ENCODE data around the gene DLX6.

DLX6 gene

DNA sequence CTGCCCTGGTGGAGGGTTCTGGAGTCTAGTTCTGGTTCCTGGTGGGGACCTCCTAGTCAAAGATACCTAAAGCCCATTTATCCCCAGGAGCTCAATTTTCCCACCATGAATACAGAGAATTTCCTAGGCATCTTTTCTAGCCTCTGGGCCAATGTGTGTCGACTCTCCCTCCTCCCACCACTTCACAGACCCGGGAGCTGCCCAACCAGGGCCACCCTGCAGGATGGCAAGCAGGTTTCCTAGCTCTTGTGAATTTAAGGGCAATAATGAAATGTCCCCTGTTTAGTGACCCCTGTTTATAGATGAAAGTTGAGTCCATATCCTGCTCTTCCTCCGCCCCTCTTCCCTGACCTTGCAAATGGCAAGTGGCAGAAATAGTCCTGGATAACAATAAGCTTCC is 9.9 kb downstream of the DLX6 start:
- TF ChIP-seq POLR2AphosphoS5 (IDR thresholded peaks at IDR 0.05; ENCODE audit: low read depth, low read length) (no peak), REST (IDR thresholded peaks at IDR 0.05; ENCODE audit: insufficient read depth in 1 of 2, low read depth in 2 of 2, low read length in 2 of 2) (no peak), SIN3A (IDR thresholded peaks at IDR 0.05; ENCODE audit: borderline replicate concordance, insufficient read depth, low read length) (no peak), TAF1 (IDR thresholded peaks at IDR 0.05; ENCODE audit: borderline replicate concordance, insufficient read depth, low read length) (no peak), FOXP2 (optimal IDR thresholded peaks at IDR 0.05; ENCODE audit: borderline replicate concordance, extremely low read depth, extremely low read length, insufficient read depth) (no peak)

GRCh38 chr7:97015756-97016380 is 10.5 kb downstream of the DLX6 start:
- TF ChIP-seq SIN3A (IDR thresholded peaks at IDR 0.05; ENCODE audit: borderline replicate concordance, insufficient read depth, low read length) (no peak), REST (IDR thresholded peaks at IDR 0.05; ENCODE audit: insufficient read depth in 1 of 2, low read depth in 2 of 2, low read length in 2 of 2) (no peak), FOXP2 (optimal IDR thresholded peaks at IDR 0.05; ENCODE audit: borderline replicate concordance, extremely low read depth, extremely low read length, insufficient read depth) (no peak), TAF1 (IDR thresholded peaks at IDR 0.05; ENCODE audit: borderline replicate concordance, insufficient read depth, low read length) (no peak), POLR2AphosphoS5 (IDR thresholded peaks at IDR 0.05; ENCODE audit: low read depth, low read length) (no peak)

DNA sequence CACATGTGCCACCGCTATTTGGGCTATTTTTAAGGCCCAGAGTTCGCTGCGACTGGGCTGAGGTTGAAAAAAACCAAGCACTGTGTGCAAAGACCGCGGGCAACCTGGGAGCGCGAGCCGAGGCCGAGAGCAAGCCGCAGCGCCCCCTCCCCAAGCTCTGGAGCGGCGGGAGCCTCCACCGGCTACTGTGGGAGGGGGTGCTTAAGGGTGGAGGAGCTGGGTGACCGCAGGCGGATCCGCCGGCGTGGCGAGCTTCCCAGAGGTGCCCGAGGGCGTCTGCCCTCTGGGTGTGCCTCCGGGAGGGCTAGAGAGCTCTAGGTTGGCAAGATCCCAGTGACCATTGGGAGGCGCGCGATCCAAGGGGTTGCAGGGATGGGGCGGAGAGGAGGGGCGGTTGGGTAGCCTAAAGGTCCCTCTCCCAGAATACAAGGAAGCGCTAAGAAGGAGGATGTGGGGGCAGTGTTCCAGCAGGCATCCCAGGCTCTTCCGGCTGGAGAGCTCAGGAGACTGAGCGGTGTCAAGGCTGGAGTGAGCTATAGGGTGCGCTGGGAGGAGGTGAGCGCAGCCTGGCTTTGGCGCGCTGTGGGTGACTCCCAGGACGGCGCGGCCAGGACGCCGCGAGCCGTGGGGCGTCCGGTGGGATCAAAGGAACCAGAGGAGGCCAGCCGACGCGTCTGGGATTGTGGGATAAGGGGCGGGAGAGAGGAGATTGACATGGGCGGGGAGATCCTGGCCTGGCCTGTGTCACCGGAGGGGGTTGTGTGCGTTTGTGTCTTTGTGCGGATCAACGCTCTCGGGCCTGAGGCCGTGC is 11.2 kb downstream of the DLX6 start:
- TF ChIP-seq POLR2AphosphoS5 (IDR thresholded peaks at IDR 0.05; ENCODE audit: low read depth, low read length) (no peak), REST (IDR thresholded peaks at IDR 0.05; ENCODE audit: insufficient read depth in 1 of 2, low read depth in 2 of 2, low read length in 2 of 2) (no peak), TAF1 (IDR thresholded peaks at IDR 0.05; ENCODE audit: borderline replicate concordance, insufficient read depth, low read length) (no peak), SIN3A (IDR thresholded peaks at IDR 0.05; ENCODE audit: borderline replicate concordance, insufficient read depth, low read length) (no peak), FOXP2 (optimal IDR thresholded peaks at IDR 0.05; ENCODE audit: borderline replicate concordance, extremely low read depth, extremely low read length, insufficient read depth) (no peak)

- TF ChIP-seq REST (IDR thresholded peaks at IDR 0.05; ENCODE audit: insufficient read depth in 1 of 2, low read depth in 2 of 2, low read length in 2 of 2) (no peak), SIN3A (IDR thresholded peaks at IDR 0.05; ENCODE audit: borderline replicate concordance, insufficient read depth, low read length) (no peak), POLR2AphosphoS5 (IDR thresholded peaks at IDR 0.05; ENCODE audit: low read depth, low read length) (no peak), FOXP2 (optimal IDR thresholded peaks at IDR 0.05; ENCODE audit: borderline replicate concordance, extremely low read depth, extremely low read length, insufficient read depth) (no peak), TAF1 (IDR thresholded peaks at IDR 0.05; ENCODE audit: borderline replicate concordance, insufficient read depth, low read length) (no peak)
Measured at GRCh38 chr7:97017192-97018125, 12.1 kb downstream of the DLX6 start.
